HG03097 (cell line): ENCODE data around the gene LY86.

Experiments
- ATAC-seq: cut with Tn5 transposase; IDR thresholded peaks from one replicate; pipeline ENCODE4 v1.9.1; 2021; ENCODE audit not compliant: unreplicated experiment, low FRiP score

LY86 gene

DNA sequence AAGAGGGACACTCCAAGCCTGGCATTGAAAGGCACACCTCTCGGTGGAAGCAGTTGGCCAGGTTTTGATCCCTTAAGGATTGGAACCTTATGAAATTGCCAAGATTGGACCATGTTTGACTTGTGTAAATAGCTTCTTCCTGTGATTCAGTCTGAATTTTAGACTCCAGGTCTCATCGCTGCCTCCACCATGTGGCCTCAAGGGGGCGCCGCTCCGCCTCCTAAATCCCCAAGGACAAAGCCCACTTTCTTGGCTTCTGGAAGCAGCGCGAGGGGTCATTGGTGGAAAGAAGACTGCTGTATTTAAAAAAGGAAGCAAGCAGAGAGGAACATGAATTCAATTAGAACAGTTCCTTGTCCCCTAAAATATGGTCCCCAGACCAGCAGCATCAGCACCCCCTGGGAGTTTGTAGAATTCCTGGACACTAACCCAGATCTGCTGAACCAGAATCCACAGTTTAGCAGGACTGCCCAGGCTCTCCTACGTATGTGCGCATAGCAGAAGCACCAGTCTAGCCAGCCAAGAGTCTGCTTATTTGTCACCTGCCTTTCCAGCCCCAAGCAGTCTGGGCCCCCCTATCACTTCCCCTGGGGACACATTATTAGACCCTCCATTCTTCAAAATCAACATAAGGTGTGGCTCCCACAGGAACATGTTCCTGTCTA lies 108.5 kb downstream of the LY86 start:
- ATAC-seq: no peak

- no peak for ATAC-seq
Measured at GRCh38 chr6:6697620-6698019, 109.1 kb downstream of the LY86 start.

- ATAC-seq: no peak
Measured at GRCh38 chr6:6699741-6700367, 111.3 kb downstream of the LY86 start.

- no peak for ATAC-seq
Measured at GRCh38 chr6:6700407-6701270, 112.1 kb downstream of the LY86 start.

DNA sequence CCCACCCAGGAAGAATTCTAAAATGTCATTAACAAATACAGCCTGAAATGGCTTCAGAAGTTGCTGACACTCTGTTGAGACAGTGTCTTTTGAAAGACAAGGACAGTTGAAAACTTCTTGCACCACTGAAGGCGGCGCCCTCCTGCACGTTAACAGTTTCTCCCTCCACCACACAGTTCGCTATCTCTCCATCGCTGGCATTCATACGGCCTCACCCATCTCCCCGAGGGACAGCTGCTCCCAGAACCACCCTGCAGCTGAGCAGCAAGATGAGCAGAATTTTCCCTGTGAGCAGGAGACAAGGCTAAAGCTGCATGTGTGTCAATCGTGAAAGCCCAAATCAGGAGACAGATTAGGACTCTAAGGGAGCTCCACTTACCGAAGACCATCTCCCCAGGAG lies 113.3 kb downstream of the LY86 start:
- no peak for ATAC-seq

- ATAC-seq: no peak
Measured at GRCh38 chr6:6703699-6704098, 115.2 kb downstream of the LY86 start.
